GM10266 (cell line): Measurements from ENCODE around the gene GRB10.

Experiments
- DNase-seq: peaks from one replicate; pipeline ENCODE4 v3.0.0; 2012; ENCODE audit errors: extremely low spot score
- CTCF ChIP-seq: IDR thresholded peaks from 2 replicates; pipeline ENCODE4 v1.5.1; 2012; ENCODE audit warnings: mild to moderate bottlenecking, low read depth; ENCODE audit not compliant: control insufficient read depth, insufficient read depth; ENCODE audit errors: missing control alignments

The GRB10 gene

GRCh38 chr7:50812841-50813475 lies 30.3 kb upstream of the GRB10 start:
- no peak for TF ChIP-seq CTCF

GRCh38 chr7:50812094-50812493 lies 29.4 kb upstream of the GRB10 start:
- TF ChIP-seq CTCF = no peak
- no peak for DNase-seq

More at GRCh38 chr7:50812841-50813475, 30.3 kb upstream of the GRB10 start:
- no peak for DNase-seq

GRCh38 chr7:50808282-50808888 lies 25.7 kb upstream of the GRB10 start:
- no peak for TF ChIP-seq CTCF
- DNase-seq = no peak

GRCh38 chr7:50807026-50807730 lies 24.5 kb upstream of the GRB10 start:
- TF ChIP-seq CTCF = no peak
- DNase-seq = no peak

GRCh38 chr7:50806143-50806542 lies 23.4 kb upstream of the GRB10 start:
- TF ChIP-seq CTCF = no peak
- no peak for DNase-seq

- no peak for DNase-seq
- no peak for TF ChIP-seq CTCF
Observed at GRCh38 chr7:50805447-50806125, 22.9 kb upstream of the GRB10 start.
